K562 (cell line): ENCODE measurements around the gene PON3. TPM values are rescaled to one million over a fixed set of nuclear protein-coding genes. Genes with fewer than 3 reads are reported as not detected.
A peak's percentile ranks its signal among the peaks of the same experiment; 100 is the strongest.

Source experiments
- ATAC-seq: fragments of 200-7000 bp; cut with Tn5 transposase; 3 replicates; pipeline ENCODE4 v1.9.1; 2020; ENCODE audit warnings: moderate library complexity
- BruUV-seq: library from RNA; stranded (reverse); fragments of 400-500 nt; replicated peaks from 2 replicates; lab custom pipeline; 2021; lab: Mats Ljungman, UMichigan
- CTCF ChIA-PET: fragments of 300-600 bp; formaldehyde crosslinking; extraction: SDS; loops from one replicate; lab custom pipeline; 2021; ENCODE audit warnings: low intra/inter-chr PET ratio; lab: Yijun Ruan, JAX
- POLR2A ChIA-PET: fragments of 300-600, 350-650 bp; sonication (Branson Sonifier 250); formaldehyde crosslinking; extraction: SDS; loops from one replicate; lab custom pipeline; 2021; ENCODE audit warnings: antibody characterized with exemption, inconsistent platforms; lab: Yijun Ruan, JAX
- DNase-seq, 4 experiments: peaks; one replicate each; pipeline versions ENCODE4 v3.0.0 to v3.0.0-alpha.2; 2011 to 2018; ENCODE audit warnings: low spot score in 3 of 4, mixed read lengths in 3 of 4; ENCODE audit errors: extremely low read depth in 1 of 4
- FAIRE-seq: peaks from 2 replicates; lab custom pipeline; 2011; peaks lifted over from hg19 to GRCh38; lab: Jason Lieb, UNC
- H2AFZ ChIP-seq: 2 replicates; pipeline ENCODE4 v1.6.0; 2011; ENCODE audit warnings: low read depth, low read length, control low read depth, inconsistent platforms
- H3K27ac ChIP-seq: fragments of 200-600 bp; 3 replicates; pipeline ENCODE4 v1.8.0; 2011; ENCODE audit warnings: low read depth, mild to moderate bottlenecking, control low read depth, inconsistent platforms, low read length, moderate library complexity, mixed read lengths; ENCODE audit errors: extremely low read depth
- H3K27me3 ChIP-seq, 2 experiments: fragments of 300-600 bp in 1 of 2; 2 replicates in 1 of 2; 3 replicates in 1 of 2; pipeline versions ENCODE4 v1.6.0 to v1.8.0; 2011; ENCODE audit warnings: inconsistent platforms in 2 of 2, low read length in 2 of 2, mild to moderate bottlenecking in 1 of 2, mixed read lengths in 1 of 2, moderate library complexity in 1 of 2; ENCODE audit not compliant: control insufficient read depth in 2 of 2, insufficient read depth in 2 of 2
- H3K36me3 ChIP-seq: fragments of 300-600 bp; 3 replicates; pipeline ENCODE4 v1.8.0; 2011; ENCODE audit warnings: mild to moderate bottlenecking, low read length, inconsistent platforms; ENCODE audit not compliant: control insufficient read depth, insufficient read depth
- H3K4me1 ChIP-seq, 2 experiments: fragments of 200-600 bp in 1 of 2; replicated peaks in 1 of 2; 2 replicates in 1 of 2; 3 replicates in 1 of 2; pipeline versions ENCODE4 v1.5.1 to v1.8.0; 2011; ENCODE audit warnings: inconsistent platforms in 2 of 2, low read length in 2 of 2, mild to moderate bottlenecking in 1 of 2, mixed read lengths in 1 of 2, moderate library complexity in 1 of 2; ENCODE audit not compliant: control insufficient read depth in 2 of 2, insufficient read depth in 2 of 2
- H3K4me2 ChIP-seq: 2 replicates; pipeline ENCODE4 v1.6.1; 2011; ENCODE audit warnings: low read length, control low read depth, inconsistent platforms, mixed read lengths; ENCODE audit not compliant: insufficient read depth
- H3K4me3 ChIP-seq: fragments of 200-600 bp; sonication (generic), shearing (Covaris generic); 2 replicates; pipeline ENCODE4 v1.5.1; 2016; ENCODE audit warnings: control low read depth, inconsistent platforms
- H3K79me2 ChIP-seq: fragments of 200-600 bp; 3 replicates; pipeline ENCODE4 v1.8.0; 2011; ENCODE audit warnings: low read length, inconsistent platforms; ENCODE audit not compliant: control insufficient read depth, insufficient read depth
- H3K9ac ChIP-seq, 2 experiments: 2 replicates each; pipeline versions ENCODE4 v1.6.0 to v1.6.1; 2011; ENCODE audit warnings: low read depth in 2 of 2, low read length in 2 of 2, control low read depth in 1 of 2, inconsistent platforms in 1 of 2, mild to moderate bottlenecking in 1 of 2, mixed read lengths in 1 of 2; ENCODE audit not compliant: insufficient read depth in 1 of 2
- H3K9me1 ChIP-seq: one replicate; pipeline ENCODE4 v1.6.0; 2011; ENCODE audit warnings: inconsistent platforms, mild to moderate bottlenecking, low read length, moderate library complexity; ENCODE audit not compliant: control insufficient read depth, insufficient read depth
- H3K9me3 ChIP-seq: replicated peaks from 2 replicates; pipeline ENCODE4 v1.5.1; 2011; ENCODE audit warnings: low read depth, low read length, inconsistent platforms; ENCODE audit not compliant: control insufficient read depth, insufficient read depth
- H4K20me1 ChIP-seq: replicated peaks from 2 replicates; pipeline ENCODE4 v1.6.1; 2011; ENCODE audit warnings: low read length, inconsistent platforms, mixed read lengths; ENCODE audit not compliant: control insufficient read depth, insufficient read depth
- CEBPB ChIP-seq: fragments of 450-650 bp; IDR thresholded peaks from 2 replicates; pipeline ENCODE4 v1.6.1; 2016; ENCODE audit warnings: missing genetic modification characterization, missing compliant biosample characterization
- CEBPG ChIP-seq, 3 experiments: fragments of 200-800 bp in 1 of 3; sonication (Bioruptor generic) in 1 of 3; sonication (generic) in 1 of 3; formaldehyde crosslinking in 1 of 3; IDR thresholded peaks in 2 of 3; conservative IDR thresholded peaks in 1 of 3; 2 replicates each; pipeline versions ENCODE4 v1.6.1 to v1.8.0; 2016 to 2022; ENCODE audit warnings: missing compliant biosample characterization in 2 of 3, missing genetic modification characterization in 2 of 3, mild to moderate bottlenecking in 1 of 3, missing genetic modification reagents in 1 of 3
- LARP7 ChIP-seq: fragments of 450-650 bp; IDR thresholded peaks from 2 replicates; pipeline ENCODE4 v1.6.1; 2016
- NR1H2 ChIP-seq: sonication (generic); formaldehyde crosslinking; IDR thresholded peaks from 2 replicates; pipeline ENCODE4 v1.4.0; 2020; ENCODE audit warnings: mild to moderate bottlenecking, missing genetic modification reagents
- SRSF3 ChIP-seq: fragments of 200-400 bp; formaldehyde crosslinking; IDR thresholded peaks from 2 replicates; pipeline ENCODE4 v1.6.1; 2016; ENCODE audit warnings: mild to moderate bottlenecking, low read length, moderate library complexity; ENCODE audit not compliant: insufficient read depth
- ZNF384 ChIP-seq: IDR thresholded peaks from 2 replicates; pipeline ENCODE4 v1.6.1; 2012; ENCODE audit warnings: low read depth, low read length, improper control_type of control experiment
- ZNF589 ChIP-seq: fragments of 200-800 bp; sonication (Bioruptor generic); IDR thresholded peaks from 2 replicates; pipeline ENCODE4 v1.6.1; 2016; ENCODE audit warnings: low read depth, missing genetic modification characterization, missing compliant biosample characterization
- ZZZ3 ChIP-seq: fragments of 450-650 bp; IDR thresholded peaks from 2 replicates; pipeline ENCODE4 v1.6.1; 2016; ENCODE audit warnings: antibody characterized with exemption, mild to moderate bottlenecking, moderate library complexity
- WGBS: fragments of 100-300 bp; shearing (Covaris generic); methylation state at CpG from one replicate; pipeline ENCODE4 v1.1.6; 2016; ENCODE audit warnings: low coverage, mixed read lengths; ENCODE audit not compliant: insufficient coverage; ENCODE audit errors: missing lambda C conversion rate; 5-methylcytosine and 5-hydroxymethylcytosine counted together
- in situ Hi-C: fragments of 300-500 bp; cut with MboI; formaldehyde crosslinking; loops from 4 replicates; pipeline ENCODE4 v1.15.0; 2018; ENCODE audit warnings: inconsistent platforms, mixed read lengths
- intact Hi-C: fragments of 100-400 bp; cut with micrococcal nuclease; formaldehyde crosslinking; loops from 2 replicates; pipeline ENCODE4 v1.14.2; 2022
- polyA plus RNA-seq, 8 experiments: library from polyadenylated mRNA; depleted of rRNA in 4 of 8; stranded (reverse) in 5 of 8; unstranded in 3 of 8; fragments of >200 nt; fragmentation: Nextera tagmentation in 2 of 8; fragmentation: Illumina TruSeq in 1 of 8; extraction: Ambion mirVana in 2 of 8; extraction: Trizol in 1 of 8; gene quantifications; 2 replicates each; pipeline versions ENCODE4 v1.2.1 to v1.2.3, GENCODE V29; 2011 to 2014; ENCODE audit warnings: inconsistent platforms in 1 of 8, missing spikeins in 1 of 8
- total RNA-seq, 7 experiments: library from RNA; depleted of rRNA in 6 of 7; stranded (reverse); fragments of >200 nt in 6 of 7; fragmentation: Illumina TruSeq in 2 of 7; extraction: Trizol in 2 of 7; gene quantifications; 2 replicates each; pipeline versions ENCODE4 v1.2.1 to v1.2.3, GENCODE V29; 2011 to 2021; ENCODE audit warnings: low replicate concordance in 1 of 7
- TF ChIP-seq, protein P1 (sequence below): fragments of 150-350 bp; conservative IDR thresholded peaks from 2 replicates; pipeline ENCODE4 v1.6.1; 2014; ENCODE audit warnings: low read length
- TF ChIP-seq, protein P2 (sequence below): fragments of 450-650 bp; IDR thresholded peaks from 2 replicates; pipeline ENCODE4 v1.6.1; 2016; ENCODE audit warnings: mild to moderate bottlenecking

Gene PON3
- total and polyA plus RNA-seq, 9 of the 15 experiments (the other 6 are each of a cell fraction or from before 2014, with no cell fraction given), result 0.15 to 0.38 (median 0.18) TPM; not detected in 6

DNA sequence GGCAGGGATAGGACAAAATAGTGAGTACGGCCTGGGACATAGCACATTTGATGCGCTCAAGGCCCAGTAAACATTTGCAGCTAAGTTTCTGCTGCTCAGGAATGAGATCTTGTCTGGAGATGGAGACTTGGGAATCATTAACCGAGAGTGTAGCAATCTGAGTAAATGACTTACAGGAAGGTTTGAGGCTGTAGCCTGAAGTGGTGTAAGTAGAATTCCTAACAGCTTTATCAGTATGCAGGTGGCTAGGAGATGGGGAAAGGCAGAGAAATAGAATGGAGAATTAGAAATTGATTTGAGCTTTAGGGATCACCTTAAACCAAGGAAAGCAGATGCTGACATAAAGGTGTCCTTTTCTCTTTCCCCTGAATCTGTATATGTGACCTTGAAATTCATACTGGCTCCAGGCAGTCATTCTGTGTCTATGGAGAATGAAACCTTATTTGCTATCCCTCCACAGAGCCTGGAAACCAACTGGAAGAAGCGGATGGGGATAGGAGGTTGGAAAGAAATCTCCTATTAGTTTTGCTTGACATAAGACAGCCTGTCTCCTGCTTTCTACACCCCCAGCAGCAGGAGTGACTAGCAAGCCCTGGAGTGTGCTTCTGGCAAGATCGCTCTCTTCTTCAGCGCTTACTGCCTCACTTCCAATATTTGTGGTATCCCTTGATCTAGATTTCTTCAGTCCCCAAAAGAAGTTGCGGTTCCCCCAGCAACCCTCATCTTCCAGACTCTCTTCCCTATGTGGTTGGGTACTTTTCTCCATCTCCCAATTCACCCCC lies 45.1 kb upstream of the PON3 start (continued):
- TF ChIP-seq ZNF589 (no peak), LARP7 (no peak)

DNA sequence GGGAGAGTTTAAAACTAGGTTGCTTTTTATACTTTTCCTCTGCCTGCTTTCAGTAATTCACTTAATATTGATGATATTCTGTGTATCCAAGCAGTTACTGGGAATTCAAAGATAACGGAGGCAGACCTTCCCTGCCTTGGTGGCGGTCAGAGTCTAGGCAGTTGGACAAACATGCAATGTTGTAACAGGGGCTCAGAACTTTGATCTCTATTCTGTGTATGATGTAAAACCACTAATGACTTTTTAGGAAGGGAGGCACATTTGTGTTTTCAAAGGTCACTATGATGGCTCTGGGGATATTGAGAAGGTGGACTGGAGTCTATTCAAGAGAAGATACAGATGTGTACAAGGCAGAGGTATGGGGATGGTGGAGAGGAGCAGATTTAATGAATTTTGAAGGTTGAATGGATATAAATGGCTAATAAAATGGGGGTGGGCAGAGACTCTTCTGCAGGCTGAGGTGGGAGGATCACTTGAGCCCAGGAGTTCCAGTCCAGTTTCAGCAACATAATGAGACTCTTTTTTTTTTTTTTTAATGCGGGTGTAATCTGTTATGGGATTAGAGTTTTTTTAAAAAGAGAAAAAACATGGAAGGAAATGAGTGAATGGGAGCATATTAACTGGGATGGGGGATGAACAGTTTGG lies 44.3 kb upstream of the PON3 start:
- Histone ChIP-seq H3K4me3 (no peak overlapping the region), H3K27me3 (no peaks in the 10 kb centered on the region; a peak in 3 of 5 replicates), H3K36me3 (no peaks in the 10 kb centered on the region), H3K79me2 (no peaks in the 10 kb centered on the region), H3K4me1 (peaks cover under 1 to 1% of the 10 kb centered on the region in 2 experiments; a peak in 3 of 5 replicates), H3K9me3 (no peaks in the 10 kb centered on the region), H2AFZ (no peak overlapping the region), H3K9me1 (no peaks in the 10 kb centered on the region)
- WGBS, result 39% methylated on average over 3 of the region's 3 CpGs
- no TSS peak for BruUV-seq
- ChIA-PET CTCF (interaction anchor here (0.7 kb wide), 1 partner anchor 181 kb away, joined by 3 read pairs; no protein-coding TSS in a partner anchor), POLR2A (no interaction called here)
- DNase-seq (no peak), FAIRE-seq (no peak)
- in situ Hi-C loops, result no loop called here
- TF ChIP-seq ZNF384, result no peak
- TF ChIP-seq CEBPB, result peak; percentile 7; the same call in 1 of the 2 replicates
- TF ChIP-seq, protein P1, sequence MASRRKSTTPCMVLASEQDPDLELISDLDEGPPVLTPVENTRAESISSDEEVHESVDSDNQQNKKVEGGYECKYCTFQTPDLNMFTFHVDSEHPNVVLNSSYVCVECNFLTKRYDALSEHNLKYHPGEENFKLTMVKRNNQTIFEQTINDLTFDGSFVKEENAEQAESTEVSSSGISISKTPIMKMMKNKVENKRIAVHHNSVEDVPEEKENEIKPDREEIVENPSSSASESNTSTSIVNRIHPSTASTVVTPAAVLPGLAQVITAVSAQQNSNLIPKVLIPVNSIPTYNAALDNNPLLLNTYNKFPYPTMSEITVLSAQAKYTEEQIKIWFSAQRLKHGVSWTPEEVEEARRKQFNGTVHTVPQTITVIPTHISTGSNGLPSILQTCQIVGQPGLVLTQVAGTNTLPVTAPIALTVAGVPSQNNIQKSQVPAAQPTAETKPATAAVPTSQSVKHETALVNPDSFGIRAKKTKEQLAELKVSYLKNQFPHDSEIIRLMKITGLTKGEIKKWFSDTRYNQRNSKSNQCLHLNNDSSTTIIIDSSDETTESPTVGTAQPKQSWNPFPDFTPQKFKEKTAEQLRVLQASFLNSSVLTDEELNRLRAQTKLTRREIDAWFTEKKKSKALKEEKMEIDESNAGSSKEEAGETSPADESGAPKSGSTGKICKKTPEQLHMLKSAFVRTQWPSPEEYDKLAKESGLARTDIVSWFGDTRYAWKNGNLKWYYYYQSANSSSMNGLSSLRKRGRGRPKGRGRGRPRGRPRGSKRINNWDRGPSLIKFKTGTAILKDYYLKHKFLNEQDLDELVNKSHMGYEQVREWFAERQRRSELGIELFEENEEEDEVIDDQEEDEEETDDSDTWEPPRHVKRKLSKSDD, result no peak
- TF ChIP-seq ZZZ3, result no peak
- no peak for TF ChIP-seq CEBPG (CRISPR knock-in tag; IDR thresholded peaks at IDR 0.05)
- TF ChIP-seq CEBPG (tag; conservative IDR thresholded peaks at IDR 0.05 in 1 of 2, IDR thresholded peaks at IDR 0.05 in 1 of 2), result 0 out of 4 replicates have a peak, but pooled peaks of 1 of the 2 experiments have one; percentile 38
- TF ChIP-seq, protein P2, sequence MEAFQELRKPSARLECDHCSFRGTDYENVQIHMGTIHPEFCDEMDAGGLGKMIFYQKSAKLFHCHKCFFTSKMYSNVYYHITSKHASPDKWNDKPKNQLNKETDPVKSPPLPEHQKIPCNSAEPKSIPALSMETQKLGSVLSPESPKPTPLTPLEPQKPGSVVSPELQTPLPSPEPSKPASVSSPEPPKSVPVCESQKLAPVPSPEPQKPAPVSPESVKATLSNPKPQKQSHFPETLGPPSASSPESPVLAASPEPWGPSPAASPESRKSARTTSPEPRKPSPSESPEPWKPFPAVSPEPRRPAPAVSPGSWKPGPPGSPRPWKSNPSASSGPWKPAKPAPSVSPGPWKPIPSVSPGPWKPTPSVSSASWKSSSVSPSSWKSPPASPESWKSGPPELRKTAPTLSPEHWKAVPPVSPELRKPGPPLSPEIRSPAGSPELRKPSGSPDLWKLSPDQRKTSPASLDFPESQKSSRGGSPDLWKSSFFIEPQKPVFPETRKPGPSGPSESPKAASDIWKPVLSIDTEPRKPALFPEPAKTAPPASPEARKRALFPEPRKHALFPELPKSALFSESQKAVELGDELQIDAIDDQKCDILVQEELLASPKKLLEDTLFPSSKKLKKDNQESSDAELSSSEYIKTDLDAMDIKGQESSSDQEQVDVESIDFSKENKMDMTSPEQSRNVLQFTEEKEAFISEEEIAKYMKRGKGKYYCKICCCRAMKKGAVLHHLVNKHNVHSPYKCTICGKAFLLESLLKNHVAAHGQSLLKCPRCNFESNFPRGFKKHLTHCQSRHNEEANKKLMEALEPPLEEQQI, result no peak
- no peak for TF ChIP-seq SRSF3
- no peak for TF ChIP-seq NR1H2
- TF ChIP-seq, all 486 proteins: peak for 2
- Histone ChIP-seq H3K4me2 (no peak overlapping the region), H3K27ac (no peak overlapping the region), H4K20me1 (no peaks in the 10 kb centered on the region), H3K9ac (no peak overlapping the region)
- ATAC-seq, result no peak; the same call in 2 of the 3 replicates
- intact Hi-C loops, result no loop called here
